Mucosa of descending colon (tissue), 3 donors: ENCODE results near the gene GARIN1A. TPM values are rescaled to one million over a fixed set of nuclear protein-coding genes. Genes with fewer than 3 reads are reported as not detected.

Experiments used
- ATAC-seq: fragments of 200-7000 bp; cut with Tn5 transposase; one replicate; pipeline ENCODE4 v1.9.1; 2020; ENCODE audit warnings: mild to moderate bottlenecking, moderate library complexity
- DNase-seq, 3 donors: peaks; one replicate each; pipeline ENCODE4 v3.0.0-alpha.2; 2020
- H3K36me3 ChIP-seq: fragments of 200-600 bp; one replicate; pipeline ENCODE4 v1.8.0; 2021; ENCODE audit warnings: low read depth, mild to moderate bottlenecking
- H3K4me1 ChIP-seq: fragments of 200-600 bp; one replicate; pipeline ENCODE4 v1.8.0; 2021; ENCODE audit warnings: low read depth, mild to moderate bottlenecking
- H3K4me3 ChIP-seq: fragments of 200-600 bp; one replicate; pipeline ENCODE4 v1.8.0; 2021; ENCODE audit warnings: mild to moderate bottlenecking
- H3K9me3 ChIP-seq: fragments of 200-600 bp; one replicate; pipeline ENCODE4 v1.8.0; 2021; ENCODE audit warnings: mild to moderate bottlenecking
- intact Hi-C, 2 donors: fragments of 100-400 bp; cut with DNase I in 1 of 2; cut with micrococcal nuclease in 1 of 2; formaldehyde crosslinking; loops; one replicate each; pipeline versions ENCODE4 v1.11.0 to v1.11.1; 2022; cut with DNase I, micrococcal nuclease
- total RNA-seq, 3 donors: library from RNA; stranded (reverse); fragmentation: NEBNext Ultra II Directional in 2 of 3; extraction: Animal tissue kit (Norgen Biotek cat#: 25700) in 2 of 3; gene quantifications; one replicate each; pipeline versions ENCODE4 v1.2.1 to v1.2.4, GENCODE V29; 2021 to 2023
- TF ChIP-seq, protein P1 (sequence below): fragments of 200-600 bp; IDR thresholded peaks from one replicate; pipeline ENCODE4 v1.8.0; 2022; ENCODE audit warnings: antibody characterized with exemption, mild to moderate bottlenecking
- donor health status: DM: no; HTN: no; CAD: no; lungs with moderate emphysema.
- donor health status: DM: no; HTN: no; CAD: no.
- donor health status: DM: no; HTN: yes; CAD: no.

The GARIN1A gene
- total RNA-seq, 3 donors from 2014 or later, result 1.3 to 4.5 (median 1.9) TPM

DNA sequence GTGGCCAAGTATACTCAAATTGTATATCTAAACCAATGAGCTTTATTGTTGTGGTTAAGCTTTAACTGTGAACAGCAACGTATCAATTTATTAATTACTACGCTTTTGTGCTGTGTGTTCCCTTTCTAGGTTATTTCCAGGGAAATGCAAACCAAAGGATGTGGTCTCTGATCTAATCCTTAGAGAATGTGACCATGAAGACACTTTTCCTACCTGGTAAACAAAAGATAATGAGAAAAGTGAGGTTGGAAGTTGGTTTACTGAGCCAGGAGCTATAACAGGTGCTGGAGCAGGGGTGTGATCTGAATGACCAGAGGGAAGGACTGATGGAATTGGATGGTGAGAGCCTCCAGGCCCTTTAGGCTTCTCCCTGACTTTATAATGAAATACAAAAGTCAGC, 41.7 kb downstream of the GARIN1A start:
- Histone ChIP-seq H3K36me3 (no peaks in the 10 kb centered on the region), H3K4me3 (no peak overlapping the region), H3K4me1 (no peaks in the 10 kb centered on the region), H3K9me3 (no peaks in the 10 kb centered on the region)
- DNase-seq, result no peak
- intact Hi-C loops, result no loop called here
- TF ChIP-seq, protein P1, sequence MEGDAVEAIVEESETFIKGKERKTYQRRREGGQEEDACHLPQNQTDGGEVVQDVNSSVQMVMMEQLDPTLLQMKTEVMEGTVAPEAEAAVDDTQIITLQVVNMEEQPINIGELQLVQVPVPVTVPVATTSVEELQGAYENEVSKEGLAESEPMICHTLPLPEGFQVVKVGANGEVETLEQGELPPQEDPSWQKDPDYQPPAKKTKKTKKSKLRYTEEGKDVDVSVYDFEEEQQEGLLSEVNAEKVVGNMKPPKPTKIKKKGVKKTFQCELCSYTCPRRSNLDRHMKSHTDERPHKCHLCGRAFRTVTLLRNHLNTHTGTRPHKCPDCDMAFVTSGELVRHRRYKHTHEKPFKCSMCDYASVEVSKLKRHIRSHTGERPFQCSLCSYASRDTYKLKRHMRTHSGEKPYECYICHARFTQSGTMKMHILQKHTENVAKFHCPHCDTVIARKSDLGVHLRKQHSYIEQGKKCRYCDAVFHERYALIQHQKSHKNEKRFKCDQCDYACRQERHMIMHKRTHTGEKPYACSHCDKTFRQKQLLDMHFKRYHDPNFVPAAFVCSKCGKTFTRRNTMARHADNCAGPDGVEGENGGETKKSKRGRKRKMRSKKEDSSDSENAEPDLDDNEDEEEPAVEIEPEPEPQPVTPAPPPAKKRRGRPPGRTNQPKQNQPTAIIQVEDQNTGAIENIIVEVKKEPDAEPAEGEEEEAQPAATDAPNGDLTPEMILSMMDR, result no peak
- ATAC-seq, result no peak

DNA sequence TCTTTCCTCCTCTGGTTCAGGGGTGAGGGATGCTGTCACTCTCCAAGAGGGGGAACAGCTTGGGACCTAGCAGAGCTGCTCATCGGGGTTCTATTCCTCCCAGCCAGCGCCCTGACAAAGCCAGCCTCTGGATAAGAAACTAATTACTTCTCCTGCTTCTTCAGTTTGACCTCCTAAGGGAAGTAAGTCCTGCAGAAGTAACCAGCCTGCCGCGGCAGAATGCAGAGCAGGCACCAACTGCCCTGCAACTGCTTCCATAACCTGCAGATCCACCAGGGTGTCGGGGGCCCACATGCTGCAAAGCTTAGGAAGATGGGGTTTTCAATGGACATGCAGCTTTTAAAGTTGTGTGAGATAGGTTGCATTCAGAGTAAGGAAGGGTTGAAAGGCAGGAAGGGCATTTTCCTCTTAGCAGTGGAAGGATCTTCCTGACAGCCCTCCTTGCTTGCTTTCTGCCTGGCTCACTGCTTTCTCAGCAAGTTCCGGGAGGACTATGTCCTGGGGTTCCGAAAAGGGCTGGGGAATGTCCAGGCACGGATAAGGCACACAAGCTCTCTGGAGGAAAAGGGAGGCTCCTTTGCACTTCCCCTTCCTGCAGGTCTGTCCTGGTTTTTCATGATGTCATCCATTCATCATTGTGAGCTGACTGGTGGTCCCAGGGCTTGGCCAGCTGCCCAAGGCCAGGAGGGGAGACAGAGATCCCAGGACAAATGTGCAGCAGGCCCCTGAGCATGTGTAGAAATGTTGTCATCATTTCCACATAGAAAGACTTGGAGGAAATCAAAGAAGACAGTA, 42.8 kb downstream of the GARIN1A start:
- Histone ChIP-seq H3K9me3 (no peaks in the 10 kb centered on the region), H3K4me1 (no peaks in the 10 kb centered on the region), H3K4me3 (no peak overlapping the region), H3K36me3 (no peaks in the 10 kb centered on the region)
- DNase-seq, result no peak
- ATAC-seq, result no peak
- intact Hi-C loops, result no loop called here
- TF ChIP-seq, protein P1, result no peak

DNA sequence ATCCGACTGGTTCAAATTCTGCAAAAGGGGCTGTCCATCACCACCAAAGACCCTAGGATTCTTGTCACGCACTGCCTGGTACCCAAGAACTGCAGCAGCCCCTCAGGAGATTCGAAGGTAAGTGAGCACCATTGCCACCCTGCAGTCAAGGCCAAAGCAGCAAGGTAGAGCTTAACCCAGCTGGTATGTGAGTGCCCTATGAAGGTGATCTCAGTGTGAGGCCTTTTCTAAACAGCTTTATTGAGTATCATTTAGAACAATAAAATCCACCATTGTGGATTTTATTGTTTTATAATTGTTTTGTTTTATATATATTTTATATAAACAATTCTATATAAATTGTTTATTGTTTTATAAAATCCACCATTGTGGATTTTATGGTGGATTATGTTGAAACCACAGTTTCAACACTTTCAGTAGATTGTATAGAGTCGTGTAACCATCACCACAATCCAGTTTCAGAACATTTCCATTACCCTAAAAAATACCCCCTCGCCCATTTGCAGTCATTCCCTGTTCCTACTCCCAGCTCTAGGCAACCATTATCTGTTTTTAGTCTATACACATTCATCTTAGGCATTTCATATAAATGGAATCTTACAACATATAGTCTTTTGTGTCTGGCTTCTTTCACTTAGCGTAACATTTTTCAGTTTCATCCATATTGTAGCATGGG, 47.0 kb downstream of the GARIN1A start:
- no peak overlapping the region for H3K4me3 ChIP-seq
- intact Hi-C loops, result no loop called here
- H3K36me3 ChIP-seq, result no peaks in the 10 kb centered on the region
- no peaks in the 10 kb centered on the region for H3K9me3 ChIP-seq
- peak; percentile 56 for ATAC-seq
- H3K4me1 ChIP-seq, result no peaks in the 10 kb centered on the region
- no peak for DNase-seq
- TF ChIP-seq, protein P1, result no peak

DNA sequence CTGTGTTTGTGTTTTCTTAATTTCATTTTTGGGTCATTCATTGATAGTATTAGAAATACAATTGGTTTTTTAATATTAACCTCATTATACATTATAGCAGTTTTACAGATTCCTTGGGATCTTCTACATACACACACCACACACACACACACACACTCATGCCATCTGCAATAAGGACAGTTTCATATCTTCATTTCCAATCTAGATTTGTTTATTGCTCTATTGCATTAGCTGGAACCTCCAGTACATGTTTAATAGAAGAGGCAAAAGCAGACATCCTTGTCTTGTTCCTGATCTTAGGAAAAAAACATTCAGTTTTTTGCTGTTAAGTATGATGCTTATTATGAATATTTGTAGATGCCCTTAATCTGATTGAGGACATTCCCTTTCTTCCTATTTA, 49.3 kb downstream of the GARIN1A start:
- ATAC-seq (no peak), DNase-seq (no peak)
- H3K9me3 ChIP-seq, result no peaks in the 10 kb centered on the region
- H3K4me1 ChIP-seq, result no peaks in the 10 kb centered on the region
- intact Hi-C loops, result no loop called here
- TF ChIP-seq, protein P1, result no peak
- H3K4me3 ChIP-seq, result no peak overlapping the region
- H3K36me3 ChIP-seq, result no peaks in the 10 kb centered on the region

Other genes starting within 250 kb of the GARIN1A start
- gene HILPDA, start 216.4 kb upstream of the GARIN1A start, total RNA-seq, result 1 to 10 TPM; 5.8 to 9.8 (median 6.6) TPM
- gene METTL2B, start 195.5 kb upstream of the GARIN1A start, total RNA-seq, result 10 to 100 TPM; 24.1 to 29.4 (median 28.4) TPM
- 100 to 1,000 TPM in 1 of 3 donors, 10 to 100 TPM in 2; 20.6 to 133 (median 54.4) TPM for gene CALU, start 67.1 kb downstream of the GARIN1A start, total RNA-seq
- not detected for gene OPN1SW, start 103.5 kb downstream of the GARIN1A start, total RNA-seq
- 10 to 100 TPM in 1 of 3 donors, 1 to 10 TPM in 2; 2.1 to 37.7 (median 4.1) TPM for gene CCDC136, start 119.7 kb downstream of the GARIN1A start, total RNA-seq
- 100 to 1,000 TPM in 1 of 3 donors, 10 to 100 TPM in 1, 1 to 10 TPM in 1; 6.9 to 267 (median 15.0) TPM for gene FLNC, start 158.1 kb downstream of the GARIN1A start, total RNA-seq
- gene ATP6V1F, start 190.6 kb downstream of the GARIN1A start, total RNA-seq, result 10 to 100 TPM; 55.6 to 85.5 (median 82.4) TPM
- gene KCP, start 238.4 kb downstream of the GARIN1A start, total RNA-seq, result 1 to 10 TPM in 2 of 3 donors, under 1 TPM in 1; 0.47 to 1.7 (median 1.4) TPM